G401 (cell line): ENCODE results near the gene ENKD1. TPM values are rescaled to one million over a fixed set of nuclear protein-coding genes. Genes with fewer than 3 reads are reported as not detected.

ENCODE experiments used
- DNase-seq: peaks from one replicate; pipeline ENCODE4 v3.0.0-alpha.2; 2015; ENCODE audit warnings: low spot score
- in situ Hi-C: cut with HindIII; loops from 2 replicates; pipeline ENCODE4 v1.10.0; 2016; ENCODE audit warnings: low sequenced_read_pairs, mixed read lengths
- total RNA-seq: library from RNA; depleted of rRNA; stranded (reverse); fragments of >200 nt; shearing (Covaris generic); gene quantifications from 2 replicates; pipeline ENCODE4 v1.2.3, GENCODE V29; 2014

The ENKD1 gene
- total RNA-seq, 1 experiment from 2014 or later, result 2.1 TPM

DNA sequence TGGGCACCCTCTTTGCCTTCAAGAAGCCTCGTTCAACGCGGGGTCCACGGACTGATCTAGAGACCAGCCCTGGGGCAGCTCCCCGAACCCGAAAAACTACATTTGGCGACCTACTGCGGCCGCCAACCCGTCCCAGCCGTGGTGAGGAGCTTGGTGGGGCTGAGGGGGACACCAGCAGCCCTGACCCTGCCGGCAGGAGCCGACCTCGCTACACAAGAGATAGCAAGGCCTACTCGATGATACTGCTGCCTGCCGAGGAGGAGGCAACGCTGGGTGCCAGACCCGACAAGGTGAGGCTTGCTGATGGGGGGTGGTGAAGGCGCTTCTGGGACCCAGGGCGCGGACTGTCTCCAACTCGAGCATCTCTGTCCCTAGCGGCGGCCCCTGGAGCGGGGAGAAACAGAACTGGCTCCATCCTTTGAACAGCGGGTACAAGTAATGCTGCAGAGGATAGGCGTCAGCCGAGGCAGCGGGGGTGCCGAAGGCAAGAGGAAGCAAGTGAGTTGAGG is 12.1 kb downstream of the ENKD1 start:
- in situ Hi-C loops, result no loop called here
- DNase-seq, result no peak

GRCh38 chr16:67653789-67654402 is 12.7 kb downstream of the ENKD1 start:
- in situ Hi-C loops, result no loop called here

GRCh38 chr16:67653128-67653788 is 13.3 kb downstream of the ENKD1 start:
- in situ Hi-C loops, result no loop called here

More at GRCh38 chr16:67653789-67654402, 12.7 kb downstream of the ENKD1 start:
- DNase-seq, result no peak

GRCh38 chr16:67652578-67653127 is 13.9 kb downstream of the ENKD1 start:
- DNase-seq, result peak; percentile 51
- in situ Hi-C loops, result no loop called here

More at GRCh38 chr16:67653128-67653788, 13.3 kb downstream of the ENKD1 start:
- DNase-seq, result peak; percentile 40

GRCh38 chr16:67651847-67652246 is 14.7 kb downstream of the ENKD1 start:
- no peak for DNase-seq
- in situ Hi-C loops, result no loop called here

DNA sequence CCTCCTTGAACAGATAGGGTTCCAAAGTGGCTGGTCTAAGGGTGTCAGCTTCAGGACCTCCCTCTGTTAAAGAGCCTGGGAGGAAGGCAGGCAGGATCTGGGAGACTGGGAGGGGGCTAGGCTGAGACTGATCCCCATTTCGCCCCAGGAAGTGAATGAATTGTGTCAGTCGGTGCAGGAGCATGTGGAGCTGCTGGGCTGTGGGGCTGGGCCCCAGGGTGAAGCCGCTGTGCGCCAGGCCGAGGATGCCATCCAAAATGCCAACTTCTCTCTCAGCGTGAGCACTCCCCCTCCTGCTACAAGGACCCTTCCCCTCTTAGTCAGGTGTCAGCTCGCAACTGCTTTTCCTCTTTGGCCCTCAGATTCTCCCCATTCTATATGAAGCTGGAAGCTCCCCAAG is 15.5 kb downstream of the ENKD1 start:
- DNase-seq, result no peak
- in situ Hi-C loops, result no loop called here

DNA sequence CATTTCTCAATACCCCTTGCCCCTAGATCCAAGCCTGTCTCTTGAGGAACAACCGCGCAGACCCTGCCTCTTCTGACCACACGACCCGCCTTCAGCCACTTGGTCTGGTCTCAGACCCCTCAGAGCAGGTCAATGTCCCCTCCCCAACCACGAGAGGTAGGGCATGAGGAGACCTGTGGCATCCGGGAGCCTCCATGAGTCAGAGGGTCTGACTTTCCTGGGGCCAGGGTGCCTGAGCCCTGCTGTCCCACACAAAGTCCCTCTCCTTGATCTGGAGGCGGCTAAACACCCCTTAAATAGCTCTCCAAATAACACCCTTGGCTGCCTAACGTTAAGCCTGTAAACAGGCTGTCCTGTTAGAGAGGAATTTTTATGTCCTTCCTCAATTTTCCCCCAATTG is 16.5 kb downstream of the ENKD1 start:
- DNase-seq, result no peak
- in situ Hi-C loops, result no loop called here

- in situ Hi-C loops, result no loop called here
- no peak for DNase-seq
These were observed 17.0 kb downstream of the ENKD1 start for GRCh38 chr16:67649494-67649931.

GRCh38 chr16:67648764-67649407 is 17.7 kb downstream of the ENKD1 start:
- DNase-seq, result no peak
- in situ Hi-C loops, result no loop called here

DNA sequence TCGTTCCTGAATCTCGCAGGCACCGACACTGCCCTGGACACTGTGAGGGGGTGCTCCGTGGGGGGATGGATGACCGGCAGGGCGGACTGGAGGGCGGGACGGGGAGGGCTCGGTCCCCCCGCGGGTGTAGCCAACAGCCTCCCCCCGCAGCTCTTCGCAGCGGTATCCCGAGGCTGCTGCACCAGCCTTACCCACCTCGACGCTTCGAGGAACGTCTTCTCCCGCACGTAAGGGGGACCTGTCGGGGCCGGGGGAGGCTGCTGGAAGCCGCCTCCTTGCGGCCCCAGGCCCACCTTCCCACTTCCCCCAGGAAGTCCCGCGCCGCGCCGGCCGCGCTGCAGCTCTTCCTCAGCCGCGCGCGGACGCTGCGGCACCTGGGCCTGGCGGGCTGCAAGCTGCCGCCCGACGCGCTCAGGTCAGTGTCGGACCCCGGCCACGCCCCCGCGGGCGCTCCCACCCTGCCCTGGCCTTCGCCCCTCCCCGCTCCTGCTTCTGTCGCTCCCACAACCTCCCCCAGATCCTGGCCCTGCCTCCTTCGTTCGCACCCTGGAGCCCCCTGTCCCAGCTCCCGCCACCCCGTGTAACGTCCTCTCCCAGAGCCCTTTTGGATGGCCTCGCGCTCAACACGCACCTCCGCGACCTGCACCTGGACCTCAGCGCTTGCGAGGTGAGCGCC is 18.3 kb downstream of the ENKD1 start:
- no peak for DNase-seq
- in situ Hi-C loops, result no loop called here

GRCh38 chr16:67647681-67648080 is 18.9 kb downstream of the ENKD1 start:
- in situ Hi-C loops, result no loop called here

GRCh38 chr16:67647111-67647651 is 19.4 kb downstream of the ENKD1 start:
- in situ Hi-C loops, result no loop called here
- no peak for DNase-seq

More at GRCh38 chr16:67647681-67648080, 18.9 kb downstream of the ENKD1 start:
- no peak for DNase-seq

DNA sequence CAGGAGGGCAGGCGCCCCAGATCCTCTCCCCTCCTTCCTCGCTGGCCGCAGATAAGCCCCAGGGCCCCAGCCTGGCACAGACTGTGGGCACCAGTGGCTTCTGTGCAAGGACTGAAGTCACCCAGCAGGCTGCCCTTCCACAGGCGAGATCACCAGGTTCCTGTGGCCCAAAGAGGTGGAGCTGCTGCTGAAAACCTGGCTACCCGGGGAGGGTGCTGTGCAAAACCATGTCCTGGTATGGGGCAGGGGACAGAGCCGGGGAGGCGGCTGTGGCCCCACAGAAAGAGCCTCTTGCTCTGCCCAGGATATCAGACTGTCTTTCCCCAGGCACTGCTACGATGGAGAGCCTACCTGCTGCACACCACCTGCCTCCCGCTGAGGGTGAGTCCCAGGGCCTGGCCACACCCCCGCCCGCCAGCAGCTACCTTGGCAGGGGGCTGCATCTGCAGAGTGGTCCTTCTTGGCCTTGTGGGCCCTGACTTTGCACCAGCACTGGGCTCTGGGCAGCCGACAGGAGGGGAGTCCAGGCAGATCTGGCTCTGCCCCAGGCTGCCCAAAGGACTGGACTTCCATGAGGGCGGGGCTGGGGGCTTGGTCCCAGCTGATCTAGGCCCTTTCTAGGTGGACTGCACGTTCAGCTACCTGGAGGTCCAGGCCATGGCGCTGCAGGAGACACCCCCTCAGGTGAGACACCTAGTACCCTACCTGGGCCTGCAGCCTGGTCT is 21.0 kb downstream of the ENKD1 start:
- DNase-seq, result no peak
- in situ Hi-C loops, result no loop called here

GRCh38 chr16:67644038-67644437 is 22.5 kb downstream of the ENKD1 start:
- DNase-seq, result no peak
- in situ Hi-C loops, result no loop called here

GRCh38 chr16:67641779-67642708 is 24.5 kb downstream of the ENKD1 start:
- in situ Hi-C loops, result no loop called here
- peak; percentile 95 for DNase-seq

DNA sequence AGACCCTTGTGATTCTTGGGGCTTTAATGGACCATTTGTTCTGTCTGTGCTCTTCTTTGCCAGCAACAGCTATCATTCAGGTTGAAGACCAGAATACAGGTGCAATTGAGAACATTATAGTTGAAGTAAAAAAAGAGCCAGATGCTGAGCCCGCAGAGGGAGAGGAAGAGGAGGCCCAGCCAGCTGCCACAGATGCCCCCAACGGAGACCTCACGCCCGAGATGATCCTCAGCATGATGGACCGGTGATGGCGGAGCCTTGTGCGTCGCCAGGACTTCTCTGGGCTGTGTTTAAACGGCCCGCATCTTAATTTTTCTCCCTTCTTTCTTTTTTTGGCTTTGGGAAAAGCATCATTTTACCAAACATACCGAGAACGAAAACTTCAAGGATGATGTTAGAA is 28.9 kb downstream of the ENKD1 start:
- in situ Hi-C loops, result no loop called here

GRCh38 chr16:67636713-67637112 is 29.8 kb downstream of the ENKD1 start:
- in situ Hi-C loops, result no loop called here
- DNase-seq, result no peak

More for the DNA sequence above, 28.9 kb downstream of the ENKD1 start:
- DNase-seq, result no peak
